NCI-H2196 treated with DMSO at 0.1 percent for 48 hours (cell line): Measurements from ENCODE around the gene ACSF2.
"Not testable (repeated sequence)": the region's sequence is repeated elsewhere in the genome, so short reads cannot be mapped to it uniquely, and the experiment has no call there.

ENCODE experiments used
- DNase-seq: peaks from one replicate; lab custom pipeline; 2025; ENCODE audit not compliant: unreplicated experiment; lab: John Stamatoyannopoulos, UW

ACSF2 gene, protein sequence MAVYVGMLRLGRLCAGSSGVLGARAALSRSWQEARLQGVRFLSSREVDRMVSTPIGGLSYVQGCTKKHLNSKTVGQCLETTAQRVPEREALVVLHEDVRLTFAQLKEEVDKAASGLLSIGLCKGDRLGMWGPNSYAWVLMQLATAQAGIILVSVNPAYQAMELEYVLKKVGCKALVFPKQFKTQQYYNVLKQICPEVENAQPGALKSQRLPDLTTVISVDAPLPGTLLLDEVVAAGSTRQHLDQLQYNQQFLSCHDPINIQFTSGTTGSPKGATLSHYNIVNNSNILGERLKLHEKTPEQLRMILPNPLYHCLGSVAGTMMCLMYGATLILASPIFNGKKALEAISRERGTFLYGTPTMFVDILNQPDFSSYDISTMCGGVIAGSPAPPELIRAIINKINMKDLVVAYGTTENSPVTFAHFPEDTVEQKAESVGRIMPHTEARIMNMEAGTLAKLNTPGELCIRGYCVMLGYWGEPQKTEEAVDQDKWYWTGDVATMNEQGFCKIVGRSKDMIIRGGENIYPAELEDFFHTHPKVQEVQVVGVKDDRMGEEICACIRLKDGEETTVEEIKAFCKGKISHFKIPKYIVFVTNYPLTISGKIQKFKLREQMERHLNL

DNA sequence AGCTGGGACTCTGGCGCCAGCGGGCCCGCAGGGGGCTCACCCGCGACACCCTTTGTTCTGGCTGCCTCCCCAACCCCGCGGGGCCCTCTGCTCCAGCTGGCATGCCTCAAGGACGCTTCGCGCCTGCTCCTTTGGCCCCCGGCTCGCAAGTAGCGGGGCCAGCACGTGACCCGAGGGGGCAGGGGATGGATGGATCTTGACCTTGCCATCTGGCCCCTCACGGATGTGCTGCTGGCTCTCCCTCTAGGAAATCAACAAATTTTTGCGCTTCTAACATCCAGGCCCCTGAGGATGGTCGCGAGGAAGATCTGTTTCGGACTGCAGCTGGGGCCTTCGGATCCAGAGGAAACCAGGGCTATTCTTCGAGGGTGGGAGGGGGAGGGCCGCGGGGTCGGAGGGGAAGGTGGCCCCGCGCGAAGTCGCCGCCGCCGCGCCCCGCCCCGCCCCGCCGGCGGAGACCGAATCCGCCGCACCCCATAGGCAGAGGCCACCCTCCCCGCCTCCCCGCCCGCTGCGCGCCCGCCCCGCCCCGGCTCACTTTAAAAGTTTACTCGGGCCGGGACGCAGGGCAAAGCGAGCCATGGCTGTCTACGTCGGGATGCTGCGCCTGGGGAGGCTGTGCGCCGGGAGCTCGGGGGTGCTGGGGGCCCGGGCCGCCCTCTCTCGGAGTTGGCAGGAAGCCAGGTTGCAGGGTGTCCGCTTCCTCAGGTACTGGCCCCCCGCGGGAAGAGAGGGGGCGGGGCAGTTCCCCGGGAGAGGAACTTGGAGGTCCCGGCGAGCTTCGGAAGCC lies at the start of gene ACSF2:
TSS of gene ACSF2 (plus strand) at position 537 of the 790 bp plus-strand sequence. CDS start at position 581, 44 bp downstream.
- no peak for DNase-seq

DNA sequence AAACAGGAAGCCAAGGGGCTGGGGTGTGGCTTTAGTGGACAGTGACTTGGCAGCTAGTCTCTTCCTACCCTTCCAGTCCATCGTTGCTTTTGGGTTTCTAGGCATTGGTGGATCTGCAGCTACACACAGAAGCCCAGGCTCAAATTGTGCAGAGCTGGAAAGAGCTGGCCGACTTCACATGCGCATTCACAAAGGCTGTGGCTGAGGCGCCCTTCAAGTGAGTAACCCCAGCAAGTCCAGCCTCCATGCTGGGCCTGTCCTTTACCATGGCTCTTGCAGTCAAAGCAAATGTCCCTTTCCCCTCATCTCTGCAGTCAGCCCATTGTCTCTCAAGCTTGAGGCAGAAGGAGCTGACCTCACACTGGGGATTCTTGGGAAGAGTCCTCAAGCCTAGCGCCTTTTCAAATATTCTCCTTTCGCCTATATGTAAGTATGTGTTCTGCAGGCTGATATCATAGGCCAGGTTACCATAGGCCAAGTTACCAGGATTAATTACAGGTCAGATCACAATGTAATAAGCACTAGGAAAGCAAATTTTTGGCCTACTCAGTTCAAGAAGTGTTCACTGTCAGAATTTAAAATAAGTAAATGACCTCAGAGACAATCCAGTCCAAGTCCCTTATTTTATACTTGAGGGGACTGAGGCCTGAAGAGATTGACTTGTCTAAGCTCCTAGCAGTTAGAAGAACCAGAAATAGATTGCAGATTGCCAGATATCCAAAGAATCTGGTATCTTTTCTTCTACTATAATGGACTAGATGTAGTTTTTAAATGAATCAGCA lies 46.5 kb upstream of the ACSF2 start:
- no peak for DNase-seq

DNA sequence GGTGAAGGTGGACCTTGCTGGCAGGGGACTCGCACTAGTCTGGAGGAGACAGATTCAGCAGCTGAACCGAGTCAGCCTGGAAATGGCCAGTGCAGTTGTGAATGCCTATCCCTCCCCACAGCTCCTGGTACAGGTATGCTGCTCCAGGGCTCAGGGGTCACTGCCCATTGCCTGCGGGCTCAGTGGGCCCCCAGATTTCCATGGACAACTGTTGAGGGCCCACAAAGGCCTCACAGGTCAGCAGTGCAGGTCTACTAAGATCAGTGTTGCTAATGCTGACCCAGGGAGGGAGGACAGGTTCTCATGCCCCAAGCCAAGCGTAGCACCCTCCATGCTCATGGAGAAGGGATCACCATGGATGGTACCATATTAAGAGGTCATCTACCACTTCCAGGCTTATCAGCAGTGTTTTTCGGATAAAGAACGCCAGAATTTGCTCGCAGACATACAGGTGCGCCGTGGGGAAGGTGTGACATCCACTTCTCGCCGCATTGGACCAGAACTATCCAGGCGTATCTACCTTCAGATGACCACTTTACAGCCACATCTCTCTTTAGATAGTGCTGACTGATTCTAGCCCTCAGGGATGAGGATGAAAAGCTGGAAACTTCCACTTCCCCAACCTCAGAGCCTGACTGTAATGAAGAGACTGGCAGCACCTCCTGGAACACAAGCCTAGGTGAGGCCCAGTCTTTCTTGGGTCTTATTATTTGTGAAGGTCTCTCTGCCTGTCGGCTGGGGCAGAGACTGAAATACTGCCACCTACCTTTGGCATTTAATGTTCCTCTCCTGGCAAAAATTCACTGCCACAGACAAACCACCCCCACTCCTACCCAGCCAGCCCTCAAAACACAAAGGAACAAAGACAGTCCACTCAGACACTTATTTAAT lies 45.4 kb upstream of the ACSF2 start:
- DNase-seq: no peak

DNA sequence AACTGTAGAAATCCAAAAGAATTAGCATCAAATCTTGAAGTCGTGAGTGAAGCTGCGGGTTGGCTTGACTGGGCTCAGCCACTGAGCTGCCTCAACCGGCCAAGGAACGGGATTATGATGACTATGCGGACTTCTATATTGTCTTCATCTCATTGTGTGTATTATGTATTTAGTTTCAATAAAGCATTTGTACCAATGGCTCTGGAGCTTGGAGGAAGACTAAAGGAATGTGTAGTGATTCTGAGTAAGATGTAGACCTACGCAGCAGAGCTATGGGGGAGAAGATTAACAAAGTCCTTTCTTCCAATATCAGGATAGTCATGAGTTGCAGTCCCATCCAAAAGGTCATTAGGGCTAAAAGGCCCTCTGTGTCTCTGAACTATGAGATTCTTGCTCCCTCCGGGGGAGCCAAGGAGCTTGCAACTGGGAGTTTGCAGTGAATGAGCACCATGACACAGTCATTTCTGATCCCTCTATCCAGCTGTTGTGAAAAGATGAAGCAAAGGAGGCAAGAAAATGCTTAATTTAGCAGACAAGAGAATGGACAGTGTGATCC lies 44.7 kb upstream of the ACSF2 start:
- DNase-seq: no peak

DNA sequence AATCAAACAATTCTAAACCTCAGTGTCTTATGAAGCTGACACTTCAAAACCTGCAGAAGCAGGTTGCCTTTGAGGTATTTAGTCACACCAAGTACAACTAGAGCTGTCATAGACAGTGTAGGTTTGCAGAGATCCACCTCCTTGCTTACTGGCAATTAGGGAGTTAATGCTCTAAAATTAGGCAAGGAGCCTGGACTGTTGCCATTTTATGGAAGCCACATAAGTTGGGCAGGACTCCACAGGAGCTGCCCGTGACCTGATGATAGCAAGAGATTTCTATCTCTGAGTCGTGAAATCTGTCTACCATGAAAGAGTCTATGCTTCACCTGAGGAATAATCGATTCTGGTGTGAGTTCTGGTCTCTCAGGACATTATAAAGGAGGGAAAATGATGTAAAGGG lies 44.1 kb upstream of the ACSF2 start:
- no peak for DNase-seq

DNA sequence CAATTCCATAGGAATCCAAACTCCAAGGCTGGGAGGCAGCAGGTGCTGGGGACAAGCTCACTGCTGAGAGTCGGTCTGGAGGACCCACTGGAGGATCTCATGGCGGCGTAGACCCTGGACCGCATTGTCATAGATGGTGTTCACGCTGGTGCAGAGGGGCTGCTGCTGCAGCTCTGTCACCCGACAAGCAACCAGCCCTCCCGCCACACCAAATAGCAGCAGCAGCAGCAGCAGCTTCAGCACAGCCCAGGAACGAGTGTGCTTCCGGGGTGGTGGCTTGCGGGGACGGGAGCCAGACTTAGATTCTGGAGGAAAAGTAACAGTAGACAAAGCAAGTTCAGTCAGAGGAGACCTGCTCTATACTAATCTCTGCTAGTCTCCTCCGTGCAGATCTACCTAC lies 43.1 kb upstream of the ACSF2 start:
- no peak for DNase-seq

DNA sequence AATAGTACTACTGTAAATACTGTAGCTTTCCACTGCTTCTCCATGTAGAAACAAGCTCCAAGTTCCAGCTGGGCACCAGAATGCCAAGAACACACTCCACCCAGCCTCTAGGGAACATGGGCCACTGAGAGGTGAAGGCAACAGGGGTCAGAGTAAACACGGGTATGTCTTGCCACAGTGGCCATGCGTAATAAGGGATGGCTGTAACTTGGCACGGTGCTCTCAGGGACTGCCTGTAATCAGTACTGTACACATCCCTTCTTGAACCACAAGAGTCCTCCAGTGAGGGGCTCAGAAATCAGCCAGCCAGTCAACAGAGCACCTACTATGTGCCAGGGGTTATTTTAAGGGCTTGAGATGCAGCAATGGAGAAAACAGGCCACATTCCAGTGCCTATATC lies 39.5 kb upstream of the ACSF2 start:
- DNase-seq: no peak

DNA sequence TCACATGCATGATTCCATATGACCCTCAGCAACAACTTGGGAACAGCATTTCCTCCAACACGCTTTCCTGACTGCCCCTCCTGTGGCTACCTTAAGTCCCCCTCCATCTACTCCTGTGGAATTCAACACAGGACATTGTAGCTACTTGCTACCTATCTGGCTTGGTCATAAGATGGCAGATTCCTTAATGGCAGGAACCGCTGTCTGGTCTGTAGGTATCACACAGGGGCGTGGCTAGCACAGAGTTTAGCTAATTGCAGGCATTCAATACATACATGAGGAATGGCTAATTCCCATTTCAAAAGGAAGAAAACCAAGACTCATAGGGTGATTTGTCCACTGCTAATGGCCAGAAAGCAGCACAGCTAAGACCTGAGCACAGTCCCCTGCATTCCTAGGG lies 37.3 kb upstream of the ACSF2 start:
- DNase-seq: no peak

DNA sequence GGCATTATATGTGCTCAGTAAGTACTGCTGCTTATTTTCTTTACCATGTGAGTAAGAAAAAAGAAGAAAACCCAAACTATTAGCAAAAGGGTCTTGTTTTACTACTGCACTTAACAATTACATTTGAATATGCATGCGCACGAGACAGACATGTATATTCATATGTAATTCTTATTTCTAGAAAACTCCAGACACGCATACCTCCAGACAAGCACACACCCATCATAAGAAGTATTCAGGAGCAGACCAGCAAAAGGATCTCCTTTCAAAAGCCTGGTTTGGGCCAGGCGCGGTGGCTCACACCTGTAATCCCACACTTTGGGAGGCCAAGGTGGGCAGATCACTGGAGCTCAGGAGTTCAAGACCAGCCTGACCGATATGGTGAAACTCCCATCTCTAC lies 36.5 kb upstream of the ACSF2 start:
- DNase-seq: no peak

DNA sequence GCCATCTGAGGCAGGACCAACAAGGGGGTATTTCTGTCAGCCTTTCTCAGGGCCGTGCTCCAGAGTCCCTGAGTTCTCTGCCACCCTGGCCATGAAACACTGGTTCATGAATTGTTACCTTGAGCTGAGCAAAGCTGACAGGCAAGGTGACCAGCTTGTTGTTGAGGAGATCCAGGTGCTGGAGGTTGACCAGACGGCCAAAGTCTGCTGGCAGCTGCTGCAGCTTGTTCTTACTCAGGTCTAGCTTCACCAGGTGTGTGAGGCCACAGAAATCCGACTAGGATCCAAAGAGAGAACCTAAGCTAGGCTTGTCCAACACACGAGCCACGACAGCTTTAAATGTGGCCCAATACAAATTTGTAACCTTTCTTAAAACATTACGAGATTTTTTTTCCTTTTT lies 33.4 kb upstream of the ACSF2 start:
- DNase-seq: no peak

DNA sequence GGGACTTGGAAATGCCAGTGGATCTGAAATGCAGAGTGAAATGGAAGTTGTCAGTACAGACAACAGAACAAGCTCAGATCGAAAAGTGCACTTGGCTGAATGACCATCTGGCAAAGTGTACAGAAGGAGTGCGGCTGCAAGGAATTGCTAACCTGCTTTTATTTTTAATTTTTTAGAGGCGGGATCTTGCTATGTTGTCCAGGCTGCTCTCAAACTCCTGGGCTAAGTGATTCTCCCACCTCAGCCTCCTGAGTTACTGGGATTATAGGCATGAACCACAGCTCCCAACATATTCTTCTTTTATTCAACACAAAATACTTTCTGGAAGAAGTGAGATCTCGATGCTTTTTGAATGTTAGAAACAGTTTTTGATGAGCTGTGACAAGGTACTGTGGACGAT lies 32.3 kb upstream of the ACSF2 start:
- no peak for DNase-seq

DNA sequence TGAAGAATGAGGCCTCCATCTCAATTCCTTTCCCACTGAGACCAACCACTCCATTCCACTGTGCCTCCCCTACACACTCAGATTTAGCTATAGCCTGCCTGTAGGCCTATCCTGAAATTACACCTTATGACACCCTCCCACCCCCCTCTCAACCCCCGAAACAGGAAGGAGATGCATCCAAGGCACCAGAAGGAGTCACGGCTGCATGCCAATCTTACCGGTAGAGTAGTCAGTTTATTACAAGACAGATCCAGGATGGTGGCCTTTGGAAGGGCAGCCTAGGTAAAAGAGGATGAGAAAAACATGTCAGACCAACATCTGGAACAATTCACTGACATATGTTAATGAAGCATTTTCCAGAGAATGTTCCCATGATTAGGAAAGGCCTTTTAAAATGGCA lies 31.3 kb upstream of the ACSF2 start:
- DNase-seq: no peak

DNA sequence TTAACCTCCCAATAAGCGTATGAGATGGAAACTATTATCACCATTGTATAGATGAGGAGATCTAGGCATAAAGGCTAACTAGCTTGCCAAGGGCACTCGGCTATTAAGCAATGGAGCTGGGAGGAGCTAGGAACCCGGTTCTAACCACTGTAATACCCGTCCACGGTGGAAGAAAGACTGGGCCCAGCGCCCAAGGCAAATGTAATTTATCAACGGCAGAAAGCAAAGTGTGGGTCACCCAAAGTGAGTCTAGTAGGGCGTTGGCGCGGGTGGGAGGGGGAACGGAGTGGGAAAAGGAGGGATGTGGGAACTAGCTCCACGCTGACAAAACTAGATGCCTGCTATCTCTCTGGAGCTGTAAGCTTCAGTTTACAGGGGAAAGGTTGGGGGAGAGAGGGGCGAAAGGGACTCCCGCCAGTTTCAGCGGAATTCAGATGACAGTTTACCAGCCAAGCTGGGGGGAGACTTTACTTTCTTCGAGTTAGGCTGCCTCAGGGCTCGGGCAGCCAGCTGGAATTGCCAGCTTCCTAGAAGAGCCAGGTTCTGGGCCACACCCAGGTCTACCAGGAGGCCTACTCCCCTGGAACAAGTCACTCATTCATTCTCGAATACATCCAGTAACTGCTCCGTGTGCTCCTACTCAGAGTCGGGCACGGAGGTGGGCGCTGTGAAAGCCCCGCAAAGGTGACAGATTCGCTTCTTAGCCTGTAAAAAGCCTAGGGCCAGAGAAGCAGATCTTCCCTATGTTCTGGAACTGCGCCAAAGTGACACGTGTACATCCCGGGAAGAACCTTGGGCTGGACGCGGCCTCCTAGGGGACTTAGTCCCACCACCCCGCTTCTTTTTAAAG lies 29.5 kb upstream of the ACSF2 start:
- DNase-seq: peak; percentile 13

DNA sequence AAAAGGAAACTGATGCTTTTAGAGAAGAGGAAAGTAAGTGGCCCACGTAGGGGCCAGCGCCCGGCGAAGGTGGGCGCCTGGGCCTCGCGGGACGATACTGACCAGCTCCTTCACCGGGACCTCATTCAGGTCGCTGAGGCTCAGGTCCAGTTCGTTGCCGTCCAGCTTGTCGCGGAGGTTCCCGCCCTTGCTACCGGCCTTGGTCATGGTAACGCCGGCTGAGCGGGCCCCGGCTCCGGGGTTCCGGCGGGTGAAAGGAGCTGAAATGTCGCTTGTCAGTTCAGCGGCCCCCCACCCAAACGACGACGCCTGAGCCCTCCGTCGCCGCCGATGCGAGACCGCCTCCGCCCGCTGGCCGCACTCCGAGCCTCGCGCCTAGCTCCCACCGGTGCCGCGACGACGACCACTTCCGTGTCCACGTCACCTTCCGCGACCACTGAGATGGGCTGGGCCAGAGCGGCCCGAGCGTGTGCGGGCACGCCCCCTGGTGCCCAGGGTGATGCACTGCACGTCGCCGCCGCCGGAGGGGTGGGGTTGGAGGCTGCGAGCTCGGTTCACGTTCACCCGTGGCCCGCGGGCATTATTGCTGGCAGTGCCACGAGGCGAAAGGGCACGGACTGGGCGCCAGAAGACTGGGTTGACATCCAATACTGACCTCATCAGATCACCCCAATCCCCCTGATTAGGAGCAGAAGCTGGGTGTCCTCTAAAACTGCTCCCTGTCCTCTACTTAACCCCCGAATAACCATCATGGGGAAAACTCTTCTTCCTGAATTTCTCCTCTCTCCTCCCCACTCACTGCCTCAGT lies 28.7 kb upstream of the ACSF2 start, which contains the start of gene LRRC59:
TSS of gene LRRC59 (minus strand) at position 413 of the 808 bp plus-strand sequence. CDS start at position 207, 206 bp downstream.
- peak; percentile 48 for DNase-seq

DNA sequence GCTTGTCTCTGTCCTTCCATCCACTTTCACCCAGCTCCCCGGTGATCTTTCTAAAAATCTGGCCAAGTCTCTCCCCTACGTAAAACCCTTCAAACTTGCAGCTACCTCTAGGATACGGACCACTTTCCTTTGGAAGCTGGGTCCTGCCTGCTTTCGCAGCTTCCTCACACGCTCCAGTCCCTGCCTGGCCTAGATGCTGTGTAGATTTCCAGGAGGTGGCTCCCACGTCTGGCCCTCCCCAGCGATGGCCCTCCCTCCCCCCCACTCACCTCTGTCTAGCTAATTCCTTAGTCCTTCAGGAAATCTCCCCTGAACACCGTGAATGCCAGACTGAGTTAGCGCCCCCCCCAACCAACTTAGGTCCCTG lies 28.1 kb upstream of the ACSF2 start:
- DNase-seq: no peak

DNA sequence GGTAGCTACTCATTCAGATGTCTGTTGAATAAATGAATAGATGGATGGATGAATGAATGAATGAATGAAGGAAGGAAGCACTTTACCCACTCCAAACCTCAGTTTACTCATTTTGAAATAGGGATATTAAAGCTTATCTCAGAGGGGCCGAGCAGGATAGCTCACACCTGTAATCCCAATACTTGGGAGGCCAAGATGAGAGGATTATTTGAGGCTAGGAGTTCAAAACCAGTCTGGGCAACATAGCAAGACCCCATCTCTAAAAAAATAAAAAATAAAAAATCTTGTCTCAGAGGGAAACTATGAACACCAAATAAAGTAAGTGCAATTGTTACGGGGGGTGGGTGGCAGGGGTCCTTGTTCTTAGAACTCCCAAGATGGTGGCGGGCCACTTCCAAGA lies 27.3 kb upstream of the ACSF2 start:
- not testable (repeated sequence) for DNase-seq

DNA sequence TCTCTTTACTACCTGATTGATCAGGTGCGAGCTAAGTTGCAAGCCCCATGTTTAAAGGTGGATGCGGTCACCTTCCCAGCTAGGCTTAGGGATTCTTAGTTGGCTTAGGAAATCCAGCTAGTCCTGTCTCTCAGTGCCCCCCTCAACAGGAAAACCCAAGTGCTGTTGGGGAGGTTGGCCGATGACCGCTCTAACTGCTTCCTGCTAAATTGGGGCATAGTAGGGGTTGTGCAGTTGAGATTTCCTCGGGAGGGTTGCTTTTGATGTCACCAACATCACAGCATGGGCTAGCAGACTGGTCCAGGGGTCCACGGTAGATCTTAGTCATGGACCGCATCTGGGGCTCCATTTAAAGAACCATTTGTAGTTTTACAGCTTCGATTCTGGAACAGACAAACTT lies 26.4 kb upstream of the ACSF2 start:
- DNase-seq: not testable (repeated sequence)

DNA sequence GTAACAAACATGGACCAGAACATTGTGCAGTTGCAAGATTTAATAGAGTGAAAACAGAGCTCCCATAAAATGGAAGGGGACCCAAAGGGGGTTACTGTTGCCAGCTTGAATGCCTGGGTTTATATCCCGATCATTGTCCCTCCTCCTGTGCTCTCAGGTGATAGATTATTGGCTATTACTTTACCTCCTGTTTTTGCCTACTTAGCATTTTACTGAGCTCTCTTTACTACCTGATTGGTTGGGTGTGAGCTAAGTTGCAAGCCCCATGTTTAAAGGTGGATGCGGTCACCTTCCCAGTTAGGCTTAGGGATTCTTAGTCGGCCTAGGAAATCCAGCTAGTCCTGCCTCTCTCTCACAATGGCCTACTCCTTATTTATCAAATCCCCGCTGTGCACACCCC lies 20.7 kb upstream of the ACSF2 start:
- not testable (repeated sequence) for DNase-seq
